Stimulated activated CD4-positive, alpha-beta T cell treated with anti-CD3 and anti-CD28 coated beads, TNF-alpha, amount 100 ng/mL, for 4 hours (primary cell): Measurements from ENCODE around the gene ZNF865.

Experiments used
- DNase-seq, 3 experiments: peaks; one replicate each; pipeline ENCODE4 v3.0.0-alpha.2; 2020; ENCODE audit warnings: low read depth in 3 of 3

Gene ZNF865

GRCh38 chr19:55623561-55623960, 18.1 kb downstream of the ZNF865 start:
- DNase-seq = no peak

- DNase-seq = peak; percentile 87 to 95 (median 94)
Observed at GRCh38 chr19:55624109-55625003, 18.9 kb downstream of the ZNF865 start, which contains the start of gene ZNF784. Gene ZNF784, minus strand, starts transcription at chr19:55624566. Its CDS starts 5 bp downstream, at chr19:55624561.

DNA sequence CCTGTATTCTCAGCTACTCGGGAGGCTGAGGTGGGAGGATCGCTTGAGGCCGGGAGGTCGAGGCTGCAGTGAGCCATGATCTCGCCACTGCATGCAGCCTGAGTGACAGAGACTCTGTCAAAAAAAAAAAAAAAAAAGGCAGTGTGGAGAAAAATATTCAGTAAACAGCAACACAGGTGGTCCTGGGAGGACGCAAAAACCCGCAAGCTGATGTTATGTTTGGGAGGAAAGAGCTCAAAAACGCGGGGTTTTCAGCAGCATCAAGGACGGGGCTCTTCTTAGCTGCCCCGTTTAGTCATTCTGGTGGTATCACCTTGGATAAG, 19.5 kb downstream of the ZNF865 start:
- DNase-seq = no peak

DNA sequence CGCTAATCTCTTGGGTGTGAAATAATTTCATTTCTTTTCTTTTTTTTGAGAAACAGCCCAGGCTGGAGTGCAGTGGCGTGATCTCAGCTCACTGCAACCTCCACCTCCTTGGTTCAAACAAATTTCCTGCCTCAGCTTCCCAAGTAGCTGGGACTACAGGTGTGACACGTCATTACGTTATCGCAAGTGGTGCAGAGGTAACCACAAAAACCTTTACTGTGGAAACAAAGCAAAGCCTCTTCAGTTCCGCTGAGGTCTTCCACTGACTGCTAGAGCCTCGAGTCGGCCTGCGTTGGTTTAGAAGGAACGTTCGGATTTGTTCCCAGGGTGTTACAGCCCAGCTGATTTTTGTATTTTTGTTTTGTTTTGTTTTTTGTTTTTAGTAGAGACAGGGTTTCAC, 20.9 kb downstream of the ZNF865 start:
- peak in 1 of 3 experiments; percentile 41 for DNase-seq

GRCh38 chr19:55632463-55632834, 27.0 kb downstream of the ZNF865 start:
- peak in 2 of 3 experiments; percentile 48 to 91 for DNase-seq

GRCh38 chr19:55633861-55634260, 28.4 kb downstream of the ZNF865 start:
- DNase-seq = no peak

- DNase-seq = no peak
Observed at GRCh38 chr19:55635334-55635717, 29.9 kb downstream of the ZNF865 start.

DNA sequence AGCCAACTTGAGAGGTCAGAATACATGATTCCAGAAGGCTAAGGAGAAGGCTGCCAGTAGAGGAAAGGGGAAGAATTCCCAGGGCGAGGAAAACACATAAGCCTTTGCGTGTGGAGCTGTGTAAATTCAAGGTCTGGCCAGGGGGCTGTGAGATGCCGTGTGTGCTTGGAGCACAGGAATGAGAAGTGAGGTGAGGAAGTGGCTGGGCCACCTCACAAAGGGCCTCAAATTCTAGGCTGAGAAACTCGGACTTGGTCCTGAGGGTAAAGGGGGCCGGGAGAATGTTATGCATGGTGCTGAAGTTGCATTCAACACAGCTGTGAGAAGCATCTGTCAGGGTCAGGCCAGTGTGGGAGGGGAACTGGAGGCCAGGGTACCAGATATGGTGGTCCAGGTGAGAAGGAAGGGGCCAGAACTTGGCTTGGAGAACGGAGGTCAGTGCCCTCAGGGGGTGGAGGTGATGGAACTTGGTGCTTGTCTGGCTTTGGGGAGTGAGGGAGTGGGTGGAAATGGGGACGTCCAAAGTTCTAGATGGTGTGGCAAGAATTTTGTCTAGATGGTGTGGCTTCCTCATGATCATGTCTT, 30.5 kb downstream of the ZNF865 start:
- DNase-seq = no peak

DNA sequence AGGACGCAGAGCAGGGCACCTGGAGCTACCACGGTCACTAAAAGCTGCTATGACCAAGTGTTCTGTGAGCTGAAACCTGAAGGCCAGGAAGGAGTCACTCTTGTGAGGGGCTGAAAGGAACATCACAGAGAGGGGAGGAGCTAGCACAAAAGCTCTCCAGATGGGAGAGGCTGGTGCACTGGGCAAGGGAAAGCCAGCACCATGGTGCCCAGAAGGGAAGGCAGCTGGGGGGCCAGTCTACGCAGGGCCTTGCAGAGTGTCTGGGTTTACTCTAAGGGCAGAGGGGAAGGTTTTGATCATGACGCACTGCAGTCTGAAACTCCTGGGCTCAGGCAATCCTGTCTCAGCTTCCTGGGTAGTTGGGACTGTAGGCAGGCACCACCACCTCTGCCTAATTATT, 31.3 kb downstream of the ZNF865 start:
- DNase-seq = no peak

DNA sequence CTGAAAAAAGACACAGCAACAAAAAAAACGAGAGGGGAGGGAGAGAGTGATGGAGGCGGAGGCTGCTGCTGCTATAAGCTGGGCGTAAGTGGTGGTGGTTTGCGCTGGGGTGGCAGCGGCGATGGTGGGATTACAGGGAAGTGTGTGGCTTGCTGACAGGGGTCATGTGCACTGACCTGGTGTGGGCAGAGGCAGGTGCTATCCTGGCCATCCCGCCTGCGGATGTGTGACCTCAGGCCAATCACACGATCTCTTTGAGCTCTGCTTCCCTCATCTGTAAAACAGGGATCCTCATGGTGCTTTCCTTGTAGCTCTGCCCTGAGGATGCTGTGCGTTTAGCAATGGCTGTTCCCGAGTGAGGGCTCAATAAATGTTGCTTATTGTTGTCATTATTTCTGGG, 32.1 kb downstream of the ZNF865 start:
- no peak for DNase-seq

DNA sequence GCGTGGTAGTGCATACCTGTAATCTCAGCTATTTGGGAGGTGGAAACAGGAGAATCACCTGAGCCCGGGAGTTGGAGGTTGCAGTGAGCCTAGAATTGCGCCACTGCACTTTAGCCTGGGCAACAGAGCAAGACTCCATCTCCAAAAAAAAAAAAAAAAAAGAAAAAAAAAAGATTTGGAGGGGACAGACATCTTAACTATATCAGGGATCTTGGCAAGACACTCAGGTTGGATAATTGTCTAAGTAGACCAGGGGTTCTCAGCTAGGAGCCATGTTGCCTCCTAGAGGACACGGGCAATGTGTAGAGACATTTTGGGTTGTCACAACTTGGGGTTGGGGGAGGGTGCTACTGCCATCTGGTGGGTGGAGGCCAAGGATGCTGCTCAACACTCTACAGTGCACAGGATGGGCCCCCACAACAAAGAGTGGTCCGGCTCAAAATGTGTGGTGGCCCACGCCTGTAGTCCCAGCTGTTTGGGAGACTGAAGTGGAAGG, 33.5 kb downstream of the ZNF865 start:
- DNase-seq = peak in 1 of 3 experiments; percentile 31

DNA sequence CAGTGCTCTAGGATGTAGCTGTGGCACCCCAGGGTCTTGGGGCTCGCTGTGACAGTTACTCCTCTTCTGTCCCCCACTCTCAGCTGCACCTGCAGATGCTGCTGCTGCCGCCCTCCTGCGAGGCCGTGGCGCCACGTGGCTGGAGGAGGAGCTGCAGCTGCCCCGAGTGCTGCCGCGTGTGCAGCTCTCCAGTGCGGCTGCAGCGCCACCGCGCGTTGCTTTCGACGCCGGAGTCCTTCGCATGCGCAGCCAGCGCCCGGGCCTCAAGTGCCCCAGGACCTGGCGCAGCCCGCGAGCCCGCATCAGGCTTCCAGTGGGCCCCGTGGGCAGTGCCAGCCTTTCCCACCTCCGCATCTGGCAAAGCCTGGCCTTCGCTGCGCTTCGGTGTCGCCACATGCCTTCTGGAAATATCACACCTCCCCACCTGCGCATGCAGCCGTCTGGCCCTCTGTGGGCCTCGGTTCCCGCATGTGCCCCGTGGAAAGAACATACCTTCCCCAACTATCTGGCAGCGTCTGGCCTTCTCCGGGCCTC, 34.7 kb downstream of the ZNF865 start:
- peak in 2 of 3 experiments; percentile 42 to 58 for DNase-seq

- peak in 2 of 3 experiments; percentile 38 to 71 for DNase-seq
Observed at GRCh38 chr19:55640577-55641425, 35.4 kb downstream of the ZNF865 start, which contains the start of gene ZNF580. Gene ZNF580, plus strand, starts transcription at chr19:55641002. Its CDS starts 1,507 bp downstream, at chr19:55642509.

- DNase-seq = peak in 1 of 3 experiments; percentile 30
Observed at GRCh38 chr19:55641426-55642152, 36.1 kb downstream of the ZNF865 start.

DNA sequence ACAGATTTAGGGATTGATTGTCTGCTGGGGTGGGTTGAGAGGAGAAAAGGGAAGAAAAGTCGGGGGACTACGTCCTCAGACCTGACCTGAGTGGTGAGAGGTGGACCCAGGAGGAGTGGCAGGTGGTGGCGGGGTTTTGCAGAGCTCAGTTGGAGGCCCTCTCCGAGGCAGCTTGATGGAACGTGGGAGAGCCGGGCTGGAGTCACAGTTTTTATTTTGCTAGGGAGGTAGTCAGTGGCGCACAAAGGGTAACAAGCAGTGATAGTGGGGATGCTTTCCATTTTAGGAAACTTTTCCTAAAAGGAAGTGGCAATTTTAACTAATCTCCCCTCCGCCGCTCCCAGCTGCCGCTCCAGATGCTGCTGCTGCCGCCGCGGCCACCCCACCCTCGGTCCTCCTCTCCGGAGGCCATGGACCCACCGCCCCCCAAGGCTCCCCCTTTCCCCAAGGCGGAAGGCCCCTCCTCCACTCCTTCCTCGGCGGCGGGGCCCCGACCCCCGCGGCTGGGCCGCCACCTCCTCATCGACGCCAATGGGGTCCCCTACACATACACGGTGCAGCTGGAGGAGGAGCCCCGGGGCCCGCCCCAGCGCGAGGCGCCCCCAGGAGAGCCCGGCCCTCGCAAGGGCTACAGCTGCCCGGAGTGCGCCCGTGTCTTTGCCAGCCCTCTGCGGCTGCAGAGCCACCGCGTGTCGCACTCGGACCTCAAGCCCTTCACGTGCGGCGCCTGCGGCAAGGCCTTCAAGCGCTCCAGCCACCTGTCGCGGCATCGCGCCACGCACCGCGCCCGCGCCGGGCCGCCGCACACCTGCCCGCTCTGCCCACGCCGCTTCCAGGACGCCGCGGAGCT, 36.9 kb downstream of the ZNF865 start:
- peak in 1 of 3 experiments; percentile 30 for DNase-seq

DNA sequence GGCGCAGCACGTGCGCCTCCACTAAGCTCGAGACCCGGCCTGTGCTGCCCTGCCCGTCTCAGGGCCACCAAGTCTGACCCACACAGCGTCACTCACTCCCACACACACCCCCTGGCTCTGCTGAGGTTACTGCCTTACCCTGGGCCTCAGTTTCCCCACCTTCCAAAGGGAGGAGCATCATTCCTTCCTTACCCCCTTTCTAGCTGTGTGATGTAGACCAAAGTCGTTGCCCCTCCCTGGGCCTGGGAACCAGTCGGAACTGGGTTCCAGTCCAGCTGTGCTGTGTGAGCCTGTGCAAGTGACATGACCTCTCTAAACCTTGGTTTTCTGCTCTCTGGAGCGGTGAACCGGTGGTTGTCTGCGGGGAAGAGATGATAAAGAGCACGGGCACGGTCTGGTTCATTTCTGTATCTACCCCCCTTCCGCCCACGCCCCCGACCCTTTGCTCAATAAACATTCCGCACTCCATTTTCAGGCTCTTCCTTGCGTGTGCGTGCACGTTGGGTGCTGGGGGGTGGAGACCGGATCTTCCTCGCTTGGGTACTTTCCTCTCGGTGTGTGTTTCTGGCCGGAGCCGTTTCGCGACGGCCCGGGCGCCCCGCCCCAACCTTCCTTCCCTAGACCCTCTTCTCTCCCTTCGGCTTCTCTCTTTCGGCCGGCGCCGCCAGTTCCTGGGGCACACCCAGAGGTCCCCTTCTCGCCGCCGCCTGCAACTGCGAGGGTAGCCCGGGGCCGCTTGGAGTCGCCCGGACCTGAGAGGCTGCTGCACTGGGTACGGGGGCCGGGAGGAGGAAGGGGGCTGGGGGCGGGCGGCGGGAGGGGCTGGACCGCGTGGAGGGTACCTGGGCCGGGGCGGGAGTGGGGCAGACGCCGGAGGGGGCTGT, 37.8 kb downstream of the ZNF865 start, which contains the start of gene ZNF581:
ZNF581 (plus strand) TSS at position 647 of the 884 bp plus-strand sequence. CDS start 923 bp downstream, outside the sequence.
- peak in 2 of 3 experiments; percentile 64 to 75 for DNase-seq

DNA sequence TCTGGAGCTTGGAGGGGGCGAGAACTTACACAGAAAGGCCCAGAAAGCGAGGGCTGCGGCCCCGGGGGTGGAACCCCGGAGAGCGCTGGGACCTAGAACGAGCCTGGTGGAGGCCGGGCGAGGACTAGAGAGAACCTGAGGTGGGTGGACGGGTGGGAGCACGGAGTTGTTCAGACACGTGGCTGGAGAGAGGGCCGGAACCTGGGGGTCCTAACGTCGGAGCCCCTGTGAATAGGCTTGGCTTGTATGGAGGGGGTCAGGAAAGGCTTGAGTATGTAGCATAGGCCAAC, 38.4 kb downstream of the ZNF865 start:
- no peak for DNase-seq

DNA sequence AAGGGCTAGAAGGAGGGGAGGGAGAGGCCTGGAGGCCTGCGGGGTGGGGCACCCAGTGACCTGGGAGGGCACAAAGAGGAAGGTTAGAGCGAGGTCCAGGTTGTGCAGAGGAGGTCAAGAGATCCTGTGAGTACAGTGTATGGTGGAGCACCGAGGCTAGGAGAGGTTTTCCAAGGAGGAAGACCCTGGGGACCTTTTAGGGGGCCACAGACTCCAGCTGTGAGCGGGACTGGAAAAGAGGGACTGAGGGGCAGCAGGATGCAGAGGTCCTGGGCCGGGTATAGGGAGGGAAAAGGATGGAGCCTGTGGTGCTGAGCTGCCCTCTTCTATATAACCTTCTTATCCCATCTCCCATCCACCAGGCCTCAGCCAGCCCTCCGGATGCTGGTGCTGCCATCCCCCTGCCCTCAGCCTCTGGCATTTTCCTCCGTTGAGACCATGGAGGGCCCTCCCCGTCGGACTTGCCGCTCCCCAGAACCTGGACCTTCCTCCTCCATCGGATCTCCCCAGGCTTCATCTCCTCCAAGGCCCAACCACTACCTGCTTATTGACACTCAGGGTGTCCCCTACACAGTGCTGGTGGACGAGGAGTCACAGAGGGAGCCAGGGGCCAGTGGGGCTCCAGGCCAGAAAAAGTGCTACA, 38.9 kb downstream of the ZNF865 start:
- no peak for DNase-seq
